ENCODE results near the gene PSMB5.

DNA sequence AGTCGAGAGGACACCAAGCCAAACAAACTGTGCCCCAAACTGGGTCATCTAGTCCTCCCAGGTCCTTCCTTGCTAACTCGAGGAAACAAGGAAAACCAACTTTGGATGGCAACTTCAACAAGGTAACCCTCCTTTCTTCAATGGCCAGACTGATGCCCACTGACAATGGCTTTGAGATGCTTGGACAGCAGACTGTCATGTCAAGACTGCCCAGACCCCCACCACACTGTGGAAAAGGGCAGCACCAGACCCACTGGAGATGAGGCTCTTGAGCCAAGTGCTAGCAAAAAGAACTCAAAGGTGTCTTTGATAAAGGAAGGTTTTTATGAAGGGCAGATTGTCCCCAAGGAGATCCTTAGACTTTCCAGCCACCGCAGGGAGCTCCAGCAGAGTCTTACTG, 31.7 kb upstream of the PSMB5 start:
- TF ChIP-seq CTCF (IDR thresholded peaks at IDR 0.05; ENCODE audit: insufficient read depth, low read depth, low read length) = no peak
- TF ChIP-seq EZH2 (IDR thresholded peaks at IDR 0.05; ENCODE audit: insufficient read depth, low read length) = no peak
